ENCODE data around the gene FLOT2. TPM values are rescaled to one million over a fixed set of nuclear protein-coding genes. Genes with fewer than 3 reads are reported as not detected.
A peak's percentile ranks its signal among the peaks of the same experiment; 100 is the strongest.
"Not testable (repeated sequence)": the region's sequence is repeated elsewhere in the genome, so short reads cannot be mapped to it uniquely, and the experiment has no call there.

Gene FLOT2
- total RNA-seq, 2 experiments from 2014 or later, result 79.7 to 85.1 TPM

- ATAC-seq (ENCODE audit: poor library complexity), result no peak
- Mint-ChIP-seq H3K9me3 (no peaks in the 10 kb centered on the region), H3K4me3 (no peak overlapping the region), H3K27me3 (no peaks in the 10 kb centered on the region), H3K27ac (peak overlapping the region; percentile 85), H3K36me3 (ENCODE audit: low read depth) (peaks cover 64% of the 10 kb centered on the region), H3K4me1 (ENCODE audit: low read depth) (peaks cover 25% of the 10 kb centered on the region)
- ChIA-PET CTCF (interaction anchor here (1.4 to 4.7 kb wide), 2 partner anchors 47 to 56 kb away, joined by 4 to 56 read pairs; partner anchors contain the start of gene PHF12), POLR2A (no interaction called here)
- no peak for DNase-seq
- Histone ChIP-seq H3K9me3 (ENCODE audit: control insufficient read depth in 1 of 2, insufficient read depth in 1 of 2, low read length in 2 of 2) (no peaks in the 10 kb centered on the region), H3K27me3 (ENCODE audit: control insufficient read depth in 1 of 2, insufficient read depth in 2 of 2, low read length in 2 of 2) (no peaks in the 10 kb centered on the region), H3K4me3 (ENCODE audit: low read length) (no peak overlapping the region), H3K4me1 (ENCODE audit: insufficient read depth, low read length) (peaks cover 27% of the 10 kb centered on the region), H3K27ac (ENCODE audit: low read depth in 1 of 2, low read length in 2 of 2) (no peak overlapping the region), H3K36me3 (ENCODE audit: insufficient read depth, low read length) (peaks cover 51% of the 10 kb centered on the region)
- TF ChIP-seq, protein P1, sequence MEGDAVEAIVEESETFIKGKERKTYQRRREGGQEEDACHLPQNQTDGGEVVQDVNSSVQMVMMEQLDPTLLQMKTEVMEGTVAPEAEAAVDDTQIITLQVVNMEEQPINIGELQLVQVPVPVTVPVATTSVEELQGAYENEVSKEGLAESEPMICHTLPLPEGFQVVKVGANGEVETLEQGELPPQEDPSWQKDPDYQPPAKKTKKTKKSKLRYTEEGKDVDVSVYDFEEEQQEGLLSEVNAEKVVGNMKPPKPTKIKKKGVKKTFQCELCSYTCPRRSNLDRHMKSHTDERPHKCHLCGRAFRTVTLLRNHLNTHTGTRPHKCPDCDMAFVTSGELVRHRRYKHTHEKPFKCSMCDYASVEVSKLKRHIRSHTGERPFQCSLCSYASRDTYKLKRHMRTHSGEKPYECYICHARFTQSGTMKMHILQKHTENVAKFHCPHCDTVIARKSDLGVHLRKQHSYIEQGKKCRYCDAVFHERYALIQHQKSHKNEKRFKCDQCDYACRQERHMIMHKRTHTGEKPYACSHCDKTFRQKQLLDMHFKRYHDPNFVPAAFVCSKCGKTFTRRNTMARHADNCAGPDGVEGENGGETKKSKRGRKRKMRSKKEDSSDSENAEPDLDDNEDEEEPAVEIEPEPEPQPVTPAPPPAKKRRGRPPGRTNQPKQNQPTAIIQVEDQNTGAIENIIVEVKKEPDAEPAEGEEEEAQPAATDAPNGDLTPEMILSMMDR (IDR thresholded peaks at IDR 0.05), result no peak
- intact Hi-C loops (cut with DNase I, micrococcal nuclease), result loop anchor here in 1 of 2 experiments (1.0 to 5.0 kb wide), 2 partner anchors 44 to 142 kb away; no protein-coding TSS in a partner anchor
Observed at GRCh38 chr17:28904800-28905199, 7.3 kb upstream of the FLOT2 start.

- POLR2A ChIA-PET, result interaction anchor here (0.8 to 2.1 kb wide), 3 partner anchors 23 to 175 kb away, joined by 3 to 8 read pairs (median 4); partner anchors contain the start of gene NEK8
- not testable (repeated sequence) for H3K27me3 ChIP-seq (ENCODE audit: control insufficient read depth in 1 of 2, insufficient read depth in 2 of 2, low read length in 2 of 2); H3K9me3 Mint-ChIP-seq; H3K27me3 Mint-ChIP-seq; DNase-seq; H3K9me3 ChIP-seq (ENCODE audit: control insufficient read depth in 1 of 2, insufficient read depth in 1 of 2, low read length in 2 of 2); ATAC-seq (ENCODE audit: poor library complexity)
- CTCF ChIA-PET, result interaction anchor here (0.6 to 4.7 kb wide), 15 partner anchors 9 to 257 kb away, joined by 3 to 56 read pairs (median 7); partner anchors contain the start of genes ERAL1, PHF12 and TLCD1
- peak overlapping the region; percentile 18 for H3K4me3 ChIP-seq (ENCODE audit: low read length)
- H3K27ac Mint-ChIP-seq, result peak overlapping the region; percentile 85
- H3K4me1 ChIP-seq (ENCODE audit: insufficient read depth, low read length), result peaks cover 31% of the 10 kb centered on the region
- peak overlapping the region; percentile 85 for H3K4me3 Mint-ChIP-seq
- peak overlapping the region in 1 of 2 donors; percentile 45 for H3K27ac ChIP-seq (ENCODE audit: low read depth in 1 of 2, low read length in 2 of 2)
- intact Hi-C loops (cut with DNase I, micrococcal nuclease), result loop anchor here (1.0 to 5.0 kb wide), 7 partner anchors 13 to 185 kb away; partner anchors contain the start of genes ERAL1 (in 2 of the 2) and RPL23A (in 1 of the 2)
- peaks cover 53% of the 10 kb centered on the region for H3K36me3 Mint-ChIP-seq (ENCODE audit: low read depth)
- H3K36me3 ChIP-seq (ENCODE audit: insufficient read depth, low read length), result peaks cover 42% of the 10 kb centered on the region
- peaks cover 32% of the 10 kb centered on the region for H3K4me1 Mint-ChIP-seq (ENCODE audit: low read depth)
Observed at GRCh38 chr17:28903546-28903841, 6.0 kb upstream of the FLOT2 start.

DNA sequence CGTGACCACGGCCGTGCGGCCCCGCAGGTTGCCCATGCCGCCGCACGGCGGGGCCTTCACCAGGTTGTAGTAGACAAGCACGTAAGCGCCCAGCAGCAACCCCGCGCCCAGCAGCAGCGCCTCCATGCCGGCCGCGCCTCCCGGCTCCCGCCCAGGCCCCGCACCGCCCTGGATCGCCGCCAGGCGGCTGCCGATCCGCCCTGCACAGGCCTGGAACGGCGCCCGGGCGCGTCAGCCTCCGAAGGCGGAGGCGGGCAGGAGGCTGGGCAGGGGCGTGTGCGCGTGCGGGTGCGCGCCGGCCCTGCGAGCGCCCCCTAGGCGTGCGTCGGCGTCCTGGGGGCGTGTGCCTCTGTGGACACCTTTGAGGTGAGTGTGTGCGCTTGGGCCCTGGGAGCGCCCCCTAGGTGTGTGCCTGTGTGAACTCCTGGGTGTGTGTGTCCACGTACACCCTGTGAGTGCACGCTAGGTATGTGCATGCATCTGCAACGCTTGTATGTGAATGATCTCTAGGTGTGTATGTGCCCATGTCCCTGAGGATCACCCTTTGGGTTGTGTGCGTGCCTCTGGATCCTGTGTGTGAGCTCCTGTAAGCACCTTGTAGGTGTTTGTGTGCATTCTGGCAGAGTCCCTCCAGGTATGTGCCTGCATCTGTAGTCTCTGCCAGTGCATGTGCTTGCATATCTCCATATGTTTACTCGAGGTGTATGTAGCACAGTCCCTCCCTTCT is 5.4 kb upstream of the FLOT2 start, which contains the start of gene DHRS13:
Gene DHRS13, minus strand, starts transcription at position 261 of the 727 bp plus-strand sequence. Its CDS starts 135 bp downstream, at position 126.
- H3K36me3 Mint-ChIP-seq (ENCODE audit: low read depth), result peaks cover 49% of the 10 kb centered on the region
- H3K4me1 Mint-ChIP-seq (ENCODE audit: low read depth), result peaks cover 35% of the 10 kb centered on the region
- H3K4me3 Mint-ChIP-seq, result peak within 1 kb of the TSS; percentile 85
- no peaks in the 10 kb centered on the region for H3K9me3 ChIP-seq (ENCODE audit: control insufficient read depth in 1 of 2, insufficient read depth in 1 of 2, low read length in 2 of 2)
- no peaks in the 10 kb centered on the region for H3K27me3 ChIP-seq (ENCODE audit: control insufficient read depth in 1 of 2, insufficient read depth in 2 of 2, low read length in 2 of 2)
- H3K36me3 ChIP-seq (ENCODE audit: insufficient read depth, low read length), result peaks cover 38% of the 10 kb centered on the region
- DNase-seq (peak; percentile 88 to 99 (median 95)), ATAC-seq (ENCODE audit: poor library complexity) (peak; percentile 88)
- H3K4me3 ChIP-seq (ENCODE audit: low read length), result peak within 1 kb of the TSS; percentile 79
- H3K9me3 Mint-ChIP-seq, result no peaks in the 10 kb centered on the region
- H3K27me3 Mint-ChIP-seq, result no peaks in the 10 kb centered on the region
- peak within 1 kb of the TSS; percentile 71 to 76 for H3K27ac ChIP-seq (ENCODE audit: low read depth in 1 of 2, low read length in 2 of 2)
- ChIA-PET CTCF (interaction anchor here (0.6 to 4.7 kb wide), 26 partner anchors 8 to 391 kb away, joined by 3 to 56 read pairs (median 5); partner anchors contain the start of genes ERAL1, FAM222B, NUFIP2 and PHF12), POLR2A (interaction anchor here (0.8 to 2.7 kb wide), 12 partner anchors 10 to 183 kb away, joined by 3 to 32 read pairs (median 5); partner anchors contain the start of genes NEK8, PHF12, RPL23A and TLCD1)
- H3K27ac Mint-ChIP-seq, result peak within 1 kb of the TSS; percentile 85
- TF ChIP-seq, protein P1 (IDR thresholded peaks at IDR 0.05), result peak; percentile 93
- intact Hi-C loops (cut with DNase I, micrococcal nuclease), result loop anchor here (1.0 to 5.0 kb wide), 7 partner anchors 13 to 184 kb away; partner anchors contain the start of genes ERAL1 (in 2 of the 2) and RPL23A (in 1 of the 2)
- peaks cover 36% of the 10 kb centered on the region for H3K4me1 ChIP-seq (ENCODE audit: insufficient read depth, low read length)

All from CD4-positive, alpha-beta T cell (primary cell).